HG02610 (cell line): ENCODE data around the gene SAV1.

Experiments used
- ATAC-seq: cut with Tn5 transposase; IDR thresholded peaks from one replicate; pipeline ENCODE4 v1.9.1; 2021; ENCODE audit warnings: mild to moderate bottlenecking, moderate library complexity; ENCODE audit not compliant: unreplicated experiment

Gene SAV1

DNA sequence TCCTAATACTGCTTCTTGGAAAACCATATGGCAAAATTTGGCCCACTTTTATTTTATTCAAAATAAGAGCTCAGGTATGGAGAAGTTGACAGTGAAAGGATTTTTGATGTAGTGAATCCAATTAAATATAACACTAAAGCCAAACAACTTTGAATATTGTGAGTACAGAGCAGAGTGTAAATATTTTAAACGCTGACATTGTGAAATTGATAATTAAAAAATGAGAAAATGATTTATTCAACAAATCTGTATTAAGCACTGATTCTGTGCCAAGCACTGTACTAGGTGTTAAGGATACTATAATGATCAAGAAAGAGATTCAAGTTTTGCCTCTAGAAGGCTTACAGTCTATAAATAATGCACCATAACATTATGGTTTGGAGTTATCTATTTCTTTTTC, 57.6 kb downstream of the SAV1 start:
- no peak for ATAC-seq

DNA sequence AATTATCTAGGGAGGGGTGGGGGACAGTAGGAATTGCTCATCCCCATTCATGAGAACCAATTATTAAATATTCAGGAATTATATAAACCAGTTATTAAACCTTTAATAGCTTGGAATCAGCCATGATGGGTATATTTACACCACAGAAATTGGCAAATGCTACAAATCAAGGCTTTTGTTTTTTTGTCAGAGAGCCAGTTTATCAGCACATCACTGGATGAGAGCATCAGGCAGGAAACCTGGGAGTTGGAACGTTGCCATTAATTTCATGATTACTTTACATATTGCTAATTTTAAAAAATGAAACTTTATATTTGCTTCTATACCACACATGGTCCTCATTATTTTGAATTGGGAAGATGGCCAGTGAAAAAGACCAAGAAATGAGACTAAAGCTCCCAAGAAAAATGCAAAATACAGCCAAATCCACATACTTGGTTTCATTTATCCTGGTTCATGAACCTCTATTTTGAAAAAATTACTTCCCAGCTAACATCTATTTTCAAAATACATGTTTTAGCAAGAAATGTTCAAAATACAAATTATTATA, 59.7 kb downstream of the SAV1 start:
- ATAC-seq, result no peak

DNA sequence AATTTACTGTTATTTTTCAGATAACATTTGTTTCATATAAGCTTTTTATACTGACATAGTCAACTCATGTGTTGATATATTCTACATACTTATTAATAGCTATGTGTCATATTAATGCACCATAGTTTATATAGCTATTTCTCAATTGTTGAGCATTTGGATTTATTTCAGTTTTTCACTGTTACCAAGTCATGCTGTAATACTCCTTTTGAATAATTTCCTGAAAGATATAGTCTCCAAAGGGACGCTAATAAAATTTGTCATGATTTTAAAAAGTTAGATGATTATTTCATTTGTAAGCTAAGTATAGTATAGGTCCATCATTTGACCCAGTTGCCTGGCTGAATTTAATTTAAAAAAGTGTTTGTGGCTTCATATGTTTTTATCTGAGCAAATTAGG, 60.3 kb downstream of the SAV1 start:
- no peak for ATAC-seq

DNA sequence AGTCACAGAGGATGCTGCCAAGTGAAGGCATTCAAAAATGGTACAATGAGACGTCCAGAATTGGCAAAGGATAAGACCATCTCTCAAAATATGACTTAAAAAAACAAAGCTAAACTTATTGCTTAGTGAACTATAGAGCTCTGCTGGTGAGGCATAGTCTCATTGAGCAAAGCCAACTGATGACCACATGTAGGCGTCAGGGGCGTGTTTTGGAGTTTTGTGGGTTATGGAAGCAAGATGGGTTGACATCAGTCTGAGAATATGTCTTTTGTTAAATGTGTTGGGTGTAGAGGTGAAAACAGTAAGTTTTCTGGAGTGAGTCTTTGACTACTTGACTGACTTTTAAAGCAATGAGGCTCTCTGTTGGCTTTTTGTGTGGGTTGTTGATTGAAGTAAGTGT, 60.9 kb downstream of the SAV1 start:
- no peak for ATAC-seq

DNA sequence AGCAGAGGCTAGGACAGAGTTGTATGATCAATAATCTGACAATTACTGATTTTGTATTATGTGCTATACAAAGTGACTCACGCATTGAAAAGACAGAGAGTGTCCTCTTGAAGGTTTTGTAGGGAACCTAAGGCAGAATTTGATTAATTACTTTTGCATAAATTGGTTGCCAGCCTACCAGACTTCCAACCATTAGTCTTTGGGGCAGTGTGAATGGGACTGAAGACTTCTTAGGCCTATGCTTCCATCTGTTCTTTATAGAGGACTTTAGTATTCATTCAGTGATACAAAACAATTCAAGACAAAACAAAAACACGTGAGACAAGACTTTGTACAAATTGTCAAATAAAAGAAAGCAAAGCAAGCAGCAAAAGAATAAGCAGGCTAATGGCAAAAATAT, 61.6 kb downstream of the SAV1 start:
- no peak for ATAC-seq

DNA sequence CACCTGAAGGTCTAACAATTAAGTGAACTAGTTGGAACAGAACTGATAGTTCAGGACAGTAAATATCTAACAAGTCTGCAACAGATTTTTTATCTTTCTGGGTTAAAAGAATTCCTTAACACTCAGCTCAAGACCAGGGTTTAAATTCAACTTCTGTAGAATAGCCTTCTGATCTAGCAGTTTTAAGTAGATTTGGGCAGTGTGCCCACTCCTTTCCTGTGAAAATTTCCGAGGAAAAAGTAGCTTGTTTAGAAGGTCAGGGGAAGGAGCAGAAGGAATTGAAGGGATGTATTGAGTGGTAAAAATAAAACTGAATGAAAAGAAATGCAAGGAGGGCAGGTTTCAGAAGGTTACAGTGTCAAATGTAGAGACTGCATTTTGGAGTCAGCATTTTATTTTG, 62.3 kb downstream of the SAV1 start:
- no peak for ATAC-seq

DNA sequence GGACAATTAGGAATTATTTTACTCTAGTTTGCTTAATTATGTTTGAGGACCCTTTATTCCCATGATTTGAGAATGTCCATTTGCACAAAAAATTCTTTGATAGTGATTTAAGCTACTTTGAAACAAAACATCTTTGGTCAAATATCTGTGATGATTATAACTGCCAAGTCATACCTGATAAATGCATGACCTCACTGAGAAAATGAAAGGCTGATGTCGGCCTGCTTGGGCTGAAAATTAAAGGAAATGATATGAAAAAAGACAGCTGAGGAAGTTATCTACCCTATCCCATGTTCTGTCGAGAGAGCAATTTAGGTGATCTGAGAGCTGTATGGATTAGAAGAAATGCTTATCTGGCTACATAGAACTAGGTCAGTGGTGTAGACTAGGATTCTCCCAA, 64.5 kb downstream of the SAV1 start:
- no peak for ATAC-seq

DNA sequence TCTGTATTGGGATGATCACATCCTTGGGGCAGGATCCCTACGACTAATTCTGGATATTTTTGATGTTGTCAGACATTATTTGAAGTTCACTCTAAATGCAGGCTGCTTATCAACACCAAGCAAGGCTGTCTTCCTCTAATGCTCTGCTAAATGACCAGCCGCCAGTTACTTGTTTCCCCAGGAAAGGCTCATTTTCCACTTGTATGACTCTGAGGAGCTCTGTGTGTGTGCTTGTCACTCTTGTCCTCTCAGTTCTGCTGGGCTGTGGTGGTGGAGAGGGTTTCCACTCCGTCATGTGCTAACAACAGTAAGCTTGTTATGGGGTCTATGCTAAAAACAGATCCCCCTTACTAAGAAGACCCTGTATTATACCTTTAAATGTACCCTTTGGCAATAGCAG, 66.1 kb downstream of the SAV1 start:
- ATAC-seq, result no peak

DNA sequence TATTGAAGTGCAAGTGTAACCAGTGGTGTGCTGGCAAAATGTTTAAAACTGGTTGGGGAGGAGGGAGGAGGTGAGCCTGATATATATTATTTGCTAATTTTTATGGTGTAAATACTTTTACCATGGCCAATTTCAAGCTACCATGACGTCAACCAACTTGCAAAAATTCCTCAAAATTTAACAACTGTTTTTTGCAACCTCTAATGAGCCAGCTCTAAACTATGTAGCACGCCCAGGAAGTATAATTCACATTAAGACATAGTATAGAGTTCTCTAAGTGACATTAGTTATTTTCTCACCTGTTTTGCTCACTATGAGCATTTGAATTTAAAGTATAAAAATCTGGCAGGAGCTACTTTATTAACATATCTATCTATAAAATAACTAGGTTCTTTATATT, 66.7 kb downstream of the SAV1 start:
- ATAC-seq, result no peak

DNA sequence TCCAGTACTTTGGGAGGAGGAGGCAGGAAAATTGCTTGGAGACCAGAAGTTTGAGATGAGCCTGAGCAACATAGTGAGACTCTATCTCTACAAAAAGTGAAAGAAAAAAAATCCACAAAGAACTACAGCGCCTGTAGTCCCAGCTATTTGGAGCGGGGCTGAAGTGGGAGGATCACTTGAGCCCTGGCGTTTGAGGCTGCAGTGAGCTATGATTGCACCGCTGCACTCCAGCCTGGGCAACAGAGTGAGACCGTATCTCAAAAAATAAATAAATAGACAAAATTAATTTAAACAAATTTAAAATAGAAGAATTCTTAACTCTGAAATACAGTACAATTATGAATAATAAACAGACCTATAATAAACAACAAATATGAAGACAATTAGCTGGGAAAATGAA, 67.3 kb downstream of the SAV1 start:
- no peak for ATAC-seq

DNA sequence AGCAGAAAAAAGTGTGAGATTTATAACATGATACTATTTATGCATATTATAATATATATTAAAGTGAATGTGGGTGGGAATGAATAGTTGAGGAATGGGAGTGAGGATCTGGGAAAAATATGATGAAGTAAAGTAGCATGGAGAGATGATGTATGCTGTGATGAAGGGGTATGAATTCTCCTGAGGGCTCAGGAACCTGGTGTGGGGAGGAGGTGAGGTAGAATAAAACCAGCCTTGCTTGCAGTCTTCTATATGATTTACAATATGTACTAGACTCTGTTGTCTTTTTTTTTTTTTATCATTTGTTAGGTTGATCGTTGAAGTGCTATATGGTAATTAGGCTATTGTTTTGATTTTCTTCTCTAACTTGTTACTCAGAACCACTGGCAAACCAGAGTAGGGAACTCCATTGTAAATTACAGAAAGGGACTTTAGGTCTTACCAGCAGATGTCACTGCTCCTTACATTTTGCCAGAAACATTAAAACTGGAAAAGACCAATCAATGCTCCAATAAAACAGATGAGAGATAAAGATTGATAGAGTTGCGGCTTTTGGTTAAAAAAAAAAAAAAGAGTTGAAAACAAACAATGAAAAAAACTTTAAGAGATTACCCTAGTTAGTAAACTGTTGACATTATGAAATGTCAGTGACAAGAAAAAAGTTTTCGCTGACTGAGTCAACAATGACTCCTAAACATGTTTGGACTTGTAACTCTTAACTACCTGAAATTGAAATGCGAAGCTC, 68.2 kb downstream of the SAV1 start:
- no peak for ATAC-seq

DNA sequence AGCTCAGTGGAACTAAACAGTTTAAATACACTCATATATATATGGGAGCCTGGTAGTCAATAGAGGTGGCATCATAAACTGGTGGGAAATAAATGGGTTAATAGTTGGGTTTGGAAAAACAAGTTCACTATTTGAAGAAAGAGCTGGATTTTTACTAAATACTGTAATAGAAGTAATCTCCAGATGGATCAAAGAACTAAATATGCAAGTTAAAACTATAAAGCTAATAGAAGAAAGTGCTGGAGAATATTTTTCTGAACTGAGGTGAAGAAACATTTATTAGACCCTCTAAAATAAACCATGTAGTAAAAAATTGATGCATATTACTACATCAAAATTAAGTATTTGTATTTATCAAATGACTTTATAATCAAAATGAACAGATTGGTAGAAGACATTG, 69.3 kb downstream of the SAV1 start:
- no peak for ATAC-seq

DNA sequence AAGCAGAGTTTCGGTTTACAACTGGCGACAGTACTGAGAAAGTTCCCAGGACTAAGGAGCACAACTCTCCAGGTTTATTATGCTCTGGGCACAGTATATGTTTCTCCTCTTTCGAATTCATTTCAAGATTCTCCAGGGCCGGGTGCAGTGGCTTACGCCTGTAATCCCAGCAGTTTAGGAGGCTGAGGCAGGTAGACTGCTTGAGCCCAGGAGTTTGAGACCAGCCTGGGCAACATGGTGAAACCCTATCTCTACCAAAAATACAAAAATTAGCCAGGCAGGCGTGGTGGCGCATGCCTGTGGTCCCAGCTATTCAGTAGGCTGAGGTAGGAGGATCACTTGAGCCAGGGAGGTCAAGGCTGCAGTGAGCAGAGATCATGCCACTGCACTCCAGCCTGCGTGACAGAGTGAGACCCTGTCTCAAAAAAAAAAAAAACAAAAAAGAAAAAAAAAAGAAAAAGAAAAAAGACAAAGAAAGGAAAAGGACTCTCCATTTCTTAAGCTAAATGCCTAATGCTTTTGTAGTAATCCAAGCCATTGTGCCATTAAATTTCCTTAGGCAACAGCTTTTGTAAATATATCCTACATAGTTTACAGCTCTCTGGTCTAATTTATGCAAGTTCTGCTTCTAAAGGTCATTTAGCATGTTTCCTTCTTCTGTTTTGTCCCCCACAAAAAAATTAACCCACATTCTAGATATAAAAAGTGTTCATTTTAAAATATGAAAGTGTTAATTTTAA, 73.4 kb downstream of the SAV1 start:
- ATAC-seq, result no peak

DNA sequence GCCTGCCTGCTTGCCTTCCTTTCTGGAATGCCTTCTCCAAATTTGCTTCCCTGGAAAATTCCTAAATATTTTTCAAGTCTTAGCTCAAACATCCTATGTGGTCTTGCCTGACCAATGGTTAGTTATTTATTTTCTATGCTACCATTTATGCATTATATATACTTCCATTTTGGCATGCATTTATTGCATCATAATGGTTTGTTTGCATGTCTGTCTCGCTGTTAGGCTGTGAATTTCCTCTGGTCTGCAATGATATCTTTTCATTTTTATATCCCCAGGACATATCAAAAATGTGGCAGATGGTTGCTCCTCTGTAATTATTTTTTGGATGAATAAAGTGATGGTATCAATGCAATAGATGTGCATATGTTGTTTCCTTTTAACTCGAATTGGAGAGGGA, 77.6 kb downstream of the SAV1 start:
- no peak for ATAC-seq
